Smooth muscle cell (in vitro differentiated cells): ENCODE results near the gene ANKS1B. TPM values are rescaled to one million over a fixed set of nuclear protein-coding genes. Genes with fewer than 3 reads are reported as not detected.

Experiments
- DNase-seq: peaks from one replicate; lab custom pipeline; 2025; ENCODE audit not compliant: unreplicated experiment; lab: John Stamatoyannopoulos, UW
- H2AFZ ChIP-seq: fragments of 200-600 bp; sonication (generic); 2 replicates; pipeline ENCODE4 v1.6.0; 2016; ENCODE audit warnings: antibody characterized with exemption, low read depth, mild to moderate bottlenecking
- H3F3A ChIP-seq: fragments of 200-600 bp; sonication (generic); 2 replicates; pipeline ENCODE4 v1.6.0; 2017; ENCODE audit warnings: antibody characterized with exemption, low read depth
- H3K27ac ChIP-seq: fragments of 200-600 bp; sonication (generic); 2 replicates; pipeline ENCODE4 v1.5.1; 2016; ENCODE audit warnings: low read depth, mild to moderate bottlenecking
- H3K27me3 ChIP-seq: fragments of 200-600 bp; sonication (generic); 2 replicates; pipeline ENCODE4 v1.6.1; 2016; ENCODE audit warnings: low read depth, mild to moderate bottlenecking
- H3K36me3 ChIP-seq: fragments of 200-600 bp; sonication (generic); 2 replicates; pipeline ENCODE4 v1.5.1; 2016; ENCODE audit warnings: low read depth
- H3K4me1 ChIP-seq: fragments of 200-600 bp; sonication (generic); 2 replicates; pipeline ENCODE4 v1.5.1; 2016; ENCODE audit warnings: low read depth
- H3K4me2 ChIP-seq: fragments of 200-600 bp; sonication (generic); 2 replicates; pipeline ENCODE4 v1.6.0; 2016; ENCODE audit warnings: mild to moderate bottlenecking
- H3K4me3 ChIP-seq: fragments of 200-600 bp; sonication (generic); 2 replicates; pipeline ENCODE4 v1.5.1; 2016; ENCODE audit warnings: mild to moderate bottlenecking
- H3K79me2 ChIP-seq: fragments of 200-600 bp; sonication (generic); 2 replicates; pipeline ENCODE4 v1.6.0; 2016; ENCODE audit warnings: low read depth, mild to moderate bottlenecking
- H3K9ac ChIP-seq: fragments of 200-600 bp; sonication (generic); 2 replicates; pipeline ENCODE4 v1.6.0; 2016; ENCODE audit warnings: low read depth
- H3K9me3 ChIP-seq: fragments of 200-600 bp; sonication (generic); replicated peaks from 2 replicates; pipeline ENCODE4 v1.5.1; 2016; ENCODE audit warnings: low read depth
- H4K20me1 ChIP-seq: fragments of 200-600 bp; sonication (generic); 2 replicates; pipeline ENCODE4 v1.6.0; 2016; ENCODE audit warnings: low read depth
- CTCF ChIP-seq: fragments of 200-600 bp; sonication (generic); IDR thresholded peaks from 2 replicates; pipeline ENCODE4 v1.5.1; 2017; ENCODE audit warnings: borderline replicate concordance, mild to moderate bottlenecking, antibody characterized with exemption; ENCODE audit not compliant: insufficient read depth, poor library complexity, severe bottlenecking
- WGBS: methylation state at CpG from one replicate; pipeline ENCODE4 v1.1.7; 2016; ENCODE audit warnings: low lambda C conversion rate; 5-methylcytosine and 5-hydroxymethylcytosine counted together
- polyA plus RNA-seq: library from polyadenylated mRNA; unstranded; fragments of >200 nt; fragmentation: Nextera tagmentation; extraction: Ambion mirVana; gene quantifications from 2 replicates; pipeline ENCODE4 v1.2.1, GENCODE V29; 2016
- total RNA-seq: library from RNA; depleted of rRNA; stranded (reverse); fragments of >200 nt; gene quantifications from 2 replicates; pipeline ENCODE4 v1.2.3, GENCODE V29; 2014

Gene ANKS1B
- total and polyA plus RNA-seq, 2 experiments from 2014 or later = 0.47 to 7.3 TPM

GRCh38 chr12:99374023-99374422 lies 610.7 kb downstream of the ANKS1B start:
- H3K9me3 ChIP-seq = no peaks in the 10 kb centered on the region
- no peak overlapping the region for H3K4me2 ChIP-seq
- H3K4me3 ChIP-seq = no peak overlapping the region
- no peak overlapping the region for H2AFZ ChIP-seq
- H3F3A ChIP-seq = no peaks in the 10 kb centered on the region
- H3K79me2 ChIP-seq = no peaks in the 10 kb centered on the region
- 77% methylated on average over 1 of the region's 1 CpG for WGBS
- no peaks in the 10 kb centered on the region for H4K20me1 ChIP-seq
- H3K9ac ChIP-seq = no peak overlapping the region
- no peak overlapping the region for H3K27ac ChIP-seq
- H3K36me3 ChIP-seq = no peaks in the 10 kb centered on the region
- H3K27me3 ChIP-seq = no peaks in the 10 kb centered on the region
- H3K4me1 ChIP-seq = no peaks in the 10 kb centered on the region
- DNase-seq = no peak
- no peak for TF ChIP-seq CTCF

- Histone ChIP-seq H3K79me2 (no peaks in the 10 kb centered on the region), H3K9ac (no peak overlapping the region), H2AFZ (no peak overlapping the region), H3K4me2 (no peak overlapping the region), H3F3A (no peaks in the 10 kb centered on the region), H3K36me3 (no peaks in the 10 kb centered on the region), H3K27me3 (no peaks in the 10 kb centered on the region), H4K20me1 (no peaks in the 10 kb centered on the region), H3K4me1 (no peaks in the 10 kb centered on the region), H3K9me3 (no peaks in the 10 kb centered on the region), H3K4me3 (no peak overlapping the region), H3K27ac (no peak overlapping the region)
- 65% methylated on average over 3 of the region's 3 CpGs for WGBS
- TF ChIP-seq CTCF = no peak
- no peak for DNase-seq
These were observed 612.3 kb downstream of the ANKS1B start for GRCh38 chr12:99372257-99372920.

- Histone ChIP-seq H3K79me2 (no peaks in the 10 kb centered on the region), H3K9ac (no peak overlapping the region), H3K4me1 (no peaks in the 10 kb centered on the region), H3K4me3 (no peak overlapping the region), H3K4me2 (no peak overlapping the region), H3K36me3 (no peaks in the 10 kb centered on the region), H3K27ac (no peak overlapping the region), H3F3A (no peaks in the 10 kb centered on the region), H4K20me1 (no peaks in the 10 kb centered on the region), H2AFZ (no peak overlapping the region), H3K27me3 (no peaks in the 10 kb centered on the region), H3K9me3 (no peaks in the 10 kb centered on the region)
- TF ChIP-seq CTCF = no peak
- 93% methylated on average over 1 of the region's 1 CpG for WGBS
- DNase-seq = no peak
These were observed 614.2 kb downstream of the ANKS1B start for GRCh38 chr12:99370421-99371138.
